ENCODE data around the gene LASP1.
A peak's percentile ranks its signal among the peaks of the same experiment; 100 is the strongest.
"Not testable (repeated sequence)": the region's sequence is repeated elsewhere in the genome, so short reads cannot be mapped to it uniquely, and the experiment has no call there.

The LASP1 gene

GRCh38 chr17:38869526-38870258 is at the start of gene LASP1:
Gene LASP1, plus strand, starts transcription at chr17:38870058. Its CDS starts 132 bp downstream, at chr17:38870190.
- peak; percentile 33 for DNase-seq

GRCh38 chr17:38824899-38825761 is 44.7 kb upstream of the LASP1 start, which contains the start of gene CWC25:
Gene CWC25, minus strand, starts transcription at chr17:38825321. Its CDS starts 138 bp downstream, at chr17:38825183.
- DNase-seq: peak; percentile 52

GRCh38 chr17:38825762-38826247 is 44.1 kb upstream of the LASP1 start:
- no peak for DNase-seq

- no peak for DNase-seq
These were observed 25.5 kb upstream of the LASP1 start for GRCh38 chr17:38844261-38844757.

- DNase-seq: no peak
These were observed 21.3 kb upstream of the LASP1 start for GRCh38 chr17:38848557-38848891.

- DNase-seq: no peak
These were observed 20.8 kb upstream of the LASP1 start for GRCh38 chr17:38848939-38849605.

GRCh38 chr17:38850374-38850773 is 19.5 kb upstream of the LASP1 start:
- DNase-seq: no peak

- no peak for DNase-seq
These were observed 18.4 kb upstream of the LASP1 start for GRCh38 chr17:38851434-38851833.

- no peak for DNase-seq
These were observed 17.0 kb upstream of the LASP1 start for GRCh38 chr17:38852771-38853291.

- peak; percentile 93 for DNase-seq
These were observed 16.3 kb upstream of the LASP1 start, which contains the start of gene RPL23 for GRCh38 chr17:38853292-38854219. Gene RPL23, minus strand, starts transcription at chr17:38853721. Its CDS starts 11 bp downstream, at chr17:38853710.

- DNase-seq: not testable (repeated sequence)
These were observed 14.7 kb upstream of the LASP1 start for GRCh38 chr17:38855101-38855714.

- no peak for DNase-seq
These were observed 12.6 kb upstream of the LASP1 start for GRCh38 chr17:38857271-38857670.

GRCh38 chr17:38861399-38861843 is 8.4 kb upstream of the LASP1 start:
- DNase-seq: no peak

GRCh38 chr17:38864636-38865398 is 5.0 kb upstream of the LASP1 start:
- no peak for DNase-seq

- no peak for DNase-seq
These were observed 2.5 kb upstream of the LASP1 start for GRCh38 chr17:38867179-38867967.

- DNase-seq: no peak
These were observed 1.7 kb upstream of the LASP1 start for GRCh38 chr17:38867968-38868816.

- DNase-seq: peak; percentile 39
These were observed 887 bp upstream of the LASP1 start for GRCh38 chr17:38868817-38869525.
